GM21737 (cell line): ENCODE measurements around the gene SLC1A3.
"Not testable (repeated sequence)": the region's sequence is repeated elsewhere in the genome, so short reads cannot be mapped to it uniquely, and the experiment has no call there.

ENCODE experiments used
- ATAC-seq: cut with Tn5 transposase; IDR thresholded peaks from one replicate; pipeline ENCODE4 v1.9.1; 2021; ENCODE audit warnings: mild to moderate bottlenecking, moderate library complexity; ENCODE audit not compliant: unreplicated experiment

SLC1A3 gene

GRCh38 chr5:36630201-36631145 is 24.1 kb downstream of the SLC1A3 start:
- ATAC-seq: no peak

- ATAC-seq: no peak
Observed at GRCh38 chr5:36631154-36631553, 24.7 kb downstream of the SLC1A3 start.

GRCh38 chr5:36631620-36632362 is 25.4 kb downstream of the SLC1A3 start:
- ATAC-seq: no peak

- ATAC-seq: no peak
Observed at GRCh38 chr5:36632363-36632664, 25.9 kb downstream of the SLC1A3 start.

- ATAC-seq: no peak
Observed at GRCh38 chr5:36635721-36636390, 29.4 kb downstream of the SLC1A3 start.

GRCh38 chr5:36637101-36637500 is 30.7 kb downstream of the SLC1A3 start:
- ATAC-seq: no peak

GRCh38 chr5:36637516-36637915 is 31.1 kb downstream of the SLC1A3 start:
- no peak for ATAC-seq

- no peak for ATAC-seq
Observed at GRCh38 chr5:36638056-36638455, 31.6 kb downstream of the SLC1A3 start.

- no peak for ATAC-seq
Observed at GRCh38 chr5:36640949-36641348, 34.5 kb downstream of the SLC1A3 start.

GRCh38 chr5:36641431-36641830 is 35.0 kb downstream of the SLC1A3 start:
- no peak for ATAC-seq

GRCh38 chr5:36642089-36642488 is 35.7 kb downstream of the SLC1A3 start:
- no peak for ATAC-seq

GRCh38 chr5:36643162-36643561 is 36.8 kb downstream of the SLC1A3 start:
- ATAC-seq: no peak

- ATAC-seq: not testable (repeated sequence)
Observed at GRCh38 chr5:36643841-36644240, 37.4 kb downstream of the SLC1A3 start.

GRCh38 chr5:36644727-36645126 is 38.3 kb downstream of the SLC1A3 start:
- no peak for ATAC-seq

GRCh38 chr5:36646100-36646499 is 39.7 kb downstream of the SLC1A3 start:
- ATAC-seq: no peak

- no peak for ATAC-seq
Observed at GRCh38 chr5:36646507-36647023, 40.2 kb downstream of the SLC1A3 start.

GRCh38 chr5:36647046-36647445 is 40.6 kb downstream of the SLC1A3 start:
- ATAC-seq: no peak

- ATAC-seq: no peak
Observed at GRCh38 chr5:36648426-36648825, 42.0 kb downstream of the SLC1A3 start.

GRCh38 chr5:36651761-36652685 is 45.6 kb downstream of the SLC1A3 start:
- ATAC-seq: no peak

GRCh38 chr5:36653044-36653705 is 46.8 kb downstream of the SLC1A3 start:
- ATAC-seq: no peak
